Measurements from ENCODE around the gene SMIM11.
"Not testable (repeated sequence)": the region's sequence is repeated elsewhere in the genome, so short reads cannot be mapped to it uniquely, and the experiment has no call there.

SMIM11 gene

GRCh38 chr21:34367320-34367935 lies 7.9 kb upstream of the SMIM11 start:
- Histone ChIP-seq H3K27me3 (ENCODE audit: insufficient read depth, low read length) (no peaks in the 10 kb centered on the region), H3K4me3 (ENCODE audit: low read depth, low read length) (no peak overlapping the region), H3K27ac (ENCODE audit: low read depth, low read length) (no peak overlapping the region), H3K36me3 (ENCODE audit: insufficient read depth, low read length) (no peaks in the 10 kb centered on the region), H3K79me2 (ENCODE audit: control insufficient read depth, insufficient read depth, low read length, unreplicated experiment) (no peaks in the 10 kb centered on the region), H2AFZ (ENCODE audit: low read length, unreplicated experiment) (no peak overlapping the region), H3K4me1 (ENCODE audit: control insufficient read depth, insufficient read depth, low read length, unreplicated experiment) (no peaks in the 10 kb centered on the region)

GRCh38 chr21:34369741-34370140 lies 5.6 kb upstream of the SMIM11 start:
- Histone ChIP-seq H3K27me3 (ENCODE audit: insufficient read depth, low read length) (no peaks in the 10 kb centered on the region), H2AFZ (ENCODE audit: low read length, unreplicated experiment) (no peak overlapping the region), H3K4me1 (ENCODE audit: control insufficient read depth, insufficient read depth, low read length, unreplicated experiment) (no peaks in the 10 kb centered on the region), H3K4me3 (ENCODE audit: low read depth, low read length) (no peak overlapping the region), H3K36me3 (ENCODE audit: insufficient read depth, low read length) (no peaks in the 10 kb centered on the region), H3K79me2 (ENCODE audit: control insufficient read depth, insufficient read depth, low read length, unreplicated experiment) (no peaks in the 10 kb centered on the region), H3K27ac (ENCODE audit: low read depth, low read length) (no peak overlapping the region)

- H3K27ac ChIP-seq (ENCODE audit: low read depth, low read length): no peak overlapping the region
- H3K36me3 ChIP-seq (ENCODE audit: insufficient read depth, low read length): no peaks in the 10 kb centered on the region
- no peaks in the 10 kb centered on the region for H3K4me1 ChIP-seq (ENCODE audit: control insufficient read depth, insufficient read depth, low read length, unreplicated experiment)
- H3K27me3 ChIP-seq (ENCODE audit: insufficient read depth, low read length): no peaks in the 10 kb centered on the region
- no peaks in the 10 kb centered on the region for H3K79me2 ChIP-seq (ENCODE audit: control insufficient read depth, insufficient read depth, low read length, unreplicated experiment)
- H2AFZ ChIP-seq (ENCODE audit: low read length, unreplicated experiment): no peak overlapping the region
- H3K4me3 ChIP-seq (ENCODE audit: low read depth, low read length): no peak overlapping the region
These were observed 3.0 kb upstream of the SMIM11 start for GRCh38 chr21:34372321-34372720.

DNA sequence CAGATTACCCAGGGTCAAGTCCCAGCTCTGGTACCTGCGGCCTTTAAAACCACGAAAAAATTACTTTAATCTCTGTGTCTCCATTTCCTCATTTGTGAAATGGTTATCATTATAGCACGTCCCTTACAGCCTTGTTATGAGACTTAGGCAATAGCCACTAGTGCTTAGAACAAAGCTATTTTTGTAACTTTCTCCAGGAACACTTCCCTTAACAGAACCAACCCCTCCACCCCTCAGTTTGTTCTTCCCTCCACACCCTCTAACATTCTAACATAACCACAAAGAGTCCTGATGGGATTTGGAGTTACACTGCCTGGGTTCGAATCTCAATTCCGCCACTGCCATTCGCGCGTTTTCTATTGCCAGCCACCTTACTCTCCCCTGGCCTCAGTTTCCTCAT lies 845 bp upstream of the SMIM11 start:
- H2AFZ ChIP-seq (ENCODE audit: low read length, unreplicated experiment); H3K4me1 ChIP-seq (ENCODE audit: control insufficient read depth, insufficient read depth, low read length, unreplicated experiment); H3K79me2 ChIP-seq (ENCODE audit: control insufficient read depth, insufficient read depth, low read length, unreplicated experiment); H3K4me3 ChIP-seq (ENCODE audit: low read depth, low read length); H3K36me3 ChIP-seq (ENCODE audit: insufficient read depth, low read length); H3K27me3 ChIP-seq (ENCODE audit: insufficient read depth, low read length); H3K27ac ChIP-seq (ENCODE audit: low read depth, low read length): not testable (repeated sequence)

- H3K27ac ChIP-seq (ENCODE audit: low read depth, low read length); H3K4me3 ChIP-seq (ENCODE audit: low read depth, low read length); H3K4me1 ChIP-seq (ENCODE audit: control insufficient read depth, insufficient read depth, low read length, unreplicated experiment); H3K27me3 ChIP-seq (ENCODE audit: insufficient read depth, low read length); H3K79me2 ChIP-seq (ENCODE audit: control insufficient read depth, insufficient read depth, low read length, unreplicated experiment); H2AFZ ChIP-seq (ENCODE audit: low read length, unreplicated experiment); H3K36me3 ChIP-seq (ENCODE audit: insufficient read depth, low read length): not testable (repeated sequence)
These were observed 289 bp downstream of the SMIM11 start for GRCh38 chr21:34375619-34375972.

DNA sequence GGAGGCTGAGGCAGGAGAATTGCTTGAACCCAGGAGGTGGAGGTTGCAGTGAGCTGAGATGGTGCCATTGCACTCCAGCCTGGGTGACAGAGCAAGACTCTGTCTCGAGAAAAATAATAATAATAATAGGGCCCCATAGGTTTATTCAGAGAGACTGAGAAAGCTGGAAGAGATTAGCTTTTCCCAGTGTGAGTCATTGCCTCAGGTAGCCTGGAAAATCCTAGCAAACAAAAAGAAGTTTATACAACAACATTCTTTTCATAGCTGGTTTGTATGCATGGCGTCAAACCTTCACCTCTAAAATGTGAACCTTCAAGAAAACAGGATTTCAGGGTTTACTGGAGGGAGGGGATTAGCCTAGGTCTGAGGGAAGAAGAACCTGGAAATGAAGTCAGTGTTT lies 7.8 kb downstream of the SMIM11 start:
- H3K36me3 ChIP-seq (ENCODE audit: insufficient read depth, low read length); H3K4me1 ChIP-seq (ENCODE audit: control insufficient read depth, insufficient read depth, low read length, unreplicated experiment); H3K79me2 ChIP-seq (ENCODE audit: control insufficient read depth, insufficient read depth, low read length, unreplicated experiment); H3K27me3 ChIP-seq (ENCODE audit: insufficient read depth, low read length); H3K4me3 ChIP-seq (ENCODE audit: low read depth, low read length); H3K27ac ChIP-seq (ENCODE audit: low read depth, low read length); H2AFZ ChIP-seq (ENCODE audit: low read length, unreplicated experiment): not testable (repeated sequence)

DNA sequence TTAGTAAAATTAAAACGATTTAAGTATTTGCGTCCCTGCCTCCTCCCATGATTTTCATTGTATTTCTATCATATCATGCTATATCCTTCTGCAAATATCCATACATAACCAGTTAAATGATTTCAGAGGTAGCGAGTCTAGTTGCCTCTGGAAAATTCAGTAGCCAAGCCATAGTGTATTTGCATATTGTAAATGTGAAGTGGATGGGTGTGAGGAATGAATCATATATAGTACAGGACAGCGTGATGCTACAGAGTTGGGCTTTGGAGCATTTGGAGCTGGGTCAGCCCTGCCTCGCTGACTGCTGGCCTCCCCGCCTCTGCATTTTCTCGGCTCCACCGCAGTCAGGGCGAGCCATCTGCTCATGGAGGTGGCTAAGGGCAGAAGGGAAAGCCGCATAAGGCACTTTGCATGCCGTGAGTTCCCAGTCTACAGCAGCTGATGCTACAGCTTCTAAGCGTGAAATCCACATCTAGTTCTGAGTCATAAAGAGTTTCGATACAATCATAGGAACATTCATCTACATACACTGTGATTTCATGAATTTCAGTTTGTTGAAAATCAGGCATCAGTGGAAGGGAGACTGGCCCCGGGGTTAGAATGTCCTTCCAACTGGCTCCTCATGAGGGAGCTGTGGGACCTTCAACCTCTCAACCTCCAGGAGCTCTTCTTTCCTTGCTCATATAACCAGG lies 8.6 kb downstream of the SMIM11 start:
- H3K27ac ChIP-seq (ENCODE audit: low read depth, low read length); H3K4me1 ChIP-seq (ENCODE audit: control insufficient read depth, insufficient read depth, low read length, unreplicated experiment); H3K4me3 ChIP-seq (ENCODE audit: low read depth, low read length); H3K79me2 ChIP-seq (ENCODE audit: control insufficient read depth, insufficient read depth, low read length, unreplicated experiment); H3K36me3 ChIP-seq (ENCODE audit: insufficient read depth, low read length); H2AFZ ChIP-seq (ENCODE audit: low read length, unreplicated experiment); H3K27me3 ChIP-seq (ENCODE audit: insufficient read depth, low read length): not testable (repeated sequence)

- H3K4me3 ChIP-seq (ENCODE audit: low read depth, low read length); H3K36me3 ChIP-seq (ENCODE audit: insufficient read depth, low read length); H3K79me2 ChIP-seq (ENCODE audit: control insufficient read depth, insufficient read depth, low read length, unreplicated experiment); H3K27me3 ChIP-seq (ENCODE audit: insufficient read depth, low read length); H2AFZ ChIP-seq (ENCODE audit: low read length, unreplicated experiment); H3K27ac ChIP-seq (ENCODE audit: low read depth, low read length); H3K4me1 ChIP-seq (ENCODE audit: control insufficient read depth, insufficient read depth, low read length, unreplicated experiment): not testable (repeated sequence)
These were observed 25.2 kb downstream of the SMIM11 start for GRCh38 chr21:34400522-34400921.

DNA sequence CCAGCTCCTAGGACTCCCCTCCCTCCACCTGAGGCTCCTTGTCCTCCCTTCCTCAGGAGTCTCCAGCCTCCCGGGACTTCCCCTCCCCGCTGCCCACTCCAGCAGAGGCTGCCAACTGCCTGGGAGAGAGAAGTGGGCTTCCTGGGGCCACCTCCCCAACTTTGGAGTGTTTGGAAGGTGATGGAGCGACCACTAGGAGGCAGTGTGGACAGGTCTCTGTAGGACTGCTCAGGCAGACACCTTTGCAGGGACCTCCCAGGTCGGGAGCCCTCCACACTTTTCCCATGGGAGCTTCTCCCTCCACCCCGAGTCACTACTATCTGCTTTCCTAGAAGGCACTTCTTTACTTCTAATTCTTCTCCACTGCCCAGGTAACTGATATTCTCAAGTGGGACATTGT lies 29.4 kb downstream of the SMIM11 start:
- not testable (repeated sequence) for H3K27ac ChIP-seq (ENCODE audit: low read depth, low read length); H3K4me1 ChIP-seq (ENCODE audit: control insufficient read depth, insufficient read depth, low read length, unreplicated experiment); H3K36me3 ChIP-seq (ENCODE audit: insufficient read depth, low read length); H3K79me2 ChIP-seq (ENCODE audit: control insufficient read depth, insufficient read depth, low read length, unreplicated experiment); H2AFZ ChIP-seq (ENCODE audit: low read length, unreplicated experiment); H3K4me3 ChIP-seq (ENCODE audit: low read depth, low read length); H3K27me3 ChIP-seq (ENCODE audit: insufficient read depth, low read length)

DNA sequence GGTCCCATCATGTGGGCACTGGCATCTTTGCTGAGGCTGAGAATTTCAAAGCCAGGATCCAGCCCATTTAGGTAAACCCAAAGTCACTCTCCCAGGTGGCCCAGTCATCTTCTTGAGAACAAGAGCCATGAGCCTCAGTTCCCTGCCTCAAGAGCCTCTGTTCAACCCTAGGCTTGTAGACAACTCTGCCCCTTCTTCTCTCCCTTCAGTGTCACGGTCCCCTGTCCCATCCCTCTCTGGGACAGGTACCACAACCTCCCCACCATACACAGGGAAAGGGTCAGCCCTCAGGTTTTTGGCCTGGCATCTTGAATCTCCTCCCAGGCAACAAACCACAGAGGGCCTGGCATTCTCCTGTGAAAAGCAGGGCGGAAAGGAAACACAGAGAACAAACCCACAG lies 30.4 kb downstream of the SMIM11 start:
- not testable (repeated sequence) for H3K36me3 ChIP-seq (ENCODE audit: insufficient read depth, low read length); H3K4me1 ChIP-seq (ENCODE audit: control insufficient read depth, insufficient read depth, low read length, unreplicated experiment); H3K27ac ChIP-seq (ENCODE audit: low read depth, low read length); H3K27me3 ChIP-seq (ENCODE audit: insufficient read depth, low read length); H3K4me3 ChIP-seq (ENCODE audit: low read depth, low read length); H3K79me2 ChIP-seq (ENCODE audit: control insufficient read depth, insufficient read depth, low read length, unreplicated experiment); H2AFZ ChIP-seq (ENCODE audit: low read length, unreplicated experiment)

- H3K27ac ChIP-seq (ENCODE audit: low read depth, low read length); H3K4me3 ChIP-seq (ENCODE audit: low read depth, low read length); H3K4me1 ChIP-seq (ENCODE audit: control insufficient read depth, insufficient read depth, low read length, unreplicated experiment); H3K27me3 ChIP-seq (ENCODE audit: insufficient read depth, low read length); H2AFZ ChIP-seq (ENCODE audit: low read length, unreplicated experiment); H3K36me3 ChIP-seq (ENCODE audit: insufficient read depth, low read length); H3K79me2 ChIP-seq (ENCODE audit: control insufficient read depth, insufficient read depth, low read length, unreplicated experiment): not testable (repeated sequence)
These were observed 30.8 kb downstream of the SMIM11 start for GRCh38 chr21:34406102-34406501.

All from ACC112 (cell line).